SK-N-SH treated with all-trans-retinoic acid at 6 μM for 48 hours (cell line): ENCODE results near the gene TXN2.

ENCODE experiments used
- ATAC-seq: fragments of 200-7000 bp; cut with Tn5 transposase; 3 replicates; pipeline ENCODE4 v1.9.1; 2020; ENCODE audit warnings: mild to moderate bottlenecking, moderate library complexity
- ARNTL ChIP-seq: fragments of 450-650 bp; formaldehyde crosslinking; IDR thresholded peaks from 2 replicates; pipeline ENCODE4 v1.5.0; 2020; ENCODE audit warnings: low read depth, mild to moderate bottlenecking, moderate library complexity, borderline replicate concordance
- BACH2 ChIP-seq: fragments of 250-450 bp; sonication (Bioruptor Pico); IDR thresholded peaks from 2 replicates; pipeline ENCODE4 v1.9.0; 2021; ENCODE audit warnings: mild to moderate bottlenecking, borderline replicate concordance
- CSDC2 ChIP-seq: fragments of 250-450 bp; sonication (Bioruptor Pico); IDR thresholded peaks from 2 replicates; pipeline ENCODE4 v1.5.0; 2020; ENCODE audit warnings: mild to moderate bottlenecking, moderate library complexity
- ESRRG ChIP-seq: fragments of 250-450 bp; sonication (Bioruptor Pico); IDR thresholded peaks from 2 replicates; pipeline ENCODE4 v1.6.1; 2021; ENCODE audit warnings: mild to moderate bottlenecking
- GLIS3 ChIP-seq: fragments of 250-450 bp; sonication (Bioruptor Pico); IDR thresholded peaks from 2 replicates; pipeline ENCODE4 v1.5.0; 2020; ENCODE audit warnings: mild to moderate bottlenecking, moderate library complexity
- OSR1 ChIP-seq: fragments of 250-450 bp; sonication (Bioruptor Pico); IDR thresholded peaks from 2 replicates; pipeline ENCODE4 v1.8.0; 2022; ENCODE audit warnings: moderate library complexity, mild to moderate bottlenecking, inconsistent platforms
- RARB ChIP-seq: fragments of 250-450 bp; sonication (Bioruptor Pico); IDR thresholded peaks from 2 replicates; pipeline ENCODE4 v1.8.0; 2021; ENCODE audit warnings: mild to moderate bottlenecking, moderate library complexity
- SNAI2 ChIP-seq: fragments of 250-450 bp; sonication (Bioruptor Pico); IDR thresholded peaks from 2 replicates; pipeline ENCODE4 v1.5.0; 2020; ENCODE audit warnings: mild to moderate bottlenecking, moderate library complexity
- TCF4 ChIP-seq: fragments of 250-450 bp; sonication (Bioruptor Pico); IDR thresholded peaks from 2 replicates; pipeline ENCODE4 v1.8.0; 2021; ENCODE audit warnings: mild to moderate bottlenecking, moderate library complexity, borderline replicate concordance
- TOX ChIP-seq: fragments of 250-450 bp; sonication (Bioruptor Pico); IDR thresholded peaks from 2 replicates; pipeline ENCODE4 v1.8.0; 2021; ENCODE audit warnings: mild to moderate bottlenecking, moderate library complexity, borderline replicate concordance
- ZC3H10 ChIP-seq: fragments of 250-450 bp; sonication (Bioruptor Pico); IDR thresholded peaks from 2 replicates; pipeline ENCODE4 v1.5.1; 2021; ENCODE audit warnings: mild to moderate bottlenecking, moderate library complexity
- ZFP3 ChIP-seq: fragments of 250-450 bp; sonication (Bioruptor Pico); IDR thresholded peaks from 2 replicates; pipeline ENCODE4 v1.5.0; 2020; ENCODE audit warnings: mild to moderate bottlenecking, moderate library complexity
- ZFP30 ChIP-seq: fragments of 450-650 bp; formaldehyde crosslinking; IDR thresholded peaks from 2 replicates; pipeline ENCODE4 v1.5.0; 2022; ENCODE audit warnings: mild to moderate bottlenecking, moderate library complexity
- ZNF565 ChIP-seq: fragments of 450-650 bp; formaldehyde crosslinking; conservative IDR thresholded peaks from 2 replicates; pipeline ENCODE4 v1.5.0; 2020; ENCODE audit warnings: low read depth, mild to moderate bottlenecking, moderate library complexity
- ZNF70 ChIP-seq: fragments of 450-650 bp; formaldehyde crosslinking; IDR thresholded peaks from 2 replicates; pipeline ENCODE4 v1.5.0; 2020; ENCODE audit warnings: mild to moderate bottlenecking, moderate library complexity
- ZNF8 ChIP-seq: fragments of 450-650 bp; formaldehyde crosslinking; IDR thresholded peaks from 2 replicates; pipeline ENCODE4 v1.5.0; 2020; ENCODE audit warnings: mild to moderate bottlenecking, moderate library complexity
- TF ChIP-seq, protein P1 (sequence below): fragments of 250-450 bp; sonication (Bioruptor Pico); IDR thresholded peaks from 2 replicates; pipeline ENCODE4 v1.8.0; 2021; ENCODE audit warnings: low read depth, mild to moderate bottlenecking, moderate library complexity, borderline replicate concordance
- TF ChIP-seq, protein P2 (sequence below): fragments of 250-450 bp; sonication (Bioruptor Pico); IDR thresholded peaks from 2 replicates; pipeline ENCODE4 v1.5.0; 2020; ENCODE audit warnings: mild to moderate bottlenecking, moderate library complexity
- TF ChIP-seq, protein P3 (sequence below): fragments of 250-450 bp; sonication (Bioruptor Pico); IDR thresholded peaks from 2 replicates; pipeline ENCODE4 v1.8.0; 2020; ENCODE audit warnings: mild to moderate bottlenecking, moderate library complexity, borderline replicate concordance

Gene TXN2

DNA sequence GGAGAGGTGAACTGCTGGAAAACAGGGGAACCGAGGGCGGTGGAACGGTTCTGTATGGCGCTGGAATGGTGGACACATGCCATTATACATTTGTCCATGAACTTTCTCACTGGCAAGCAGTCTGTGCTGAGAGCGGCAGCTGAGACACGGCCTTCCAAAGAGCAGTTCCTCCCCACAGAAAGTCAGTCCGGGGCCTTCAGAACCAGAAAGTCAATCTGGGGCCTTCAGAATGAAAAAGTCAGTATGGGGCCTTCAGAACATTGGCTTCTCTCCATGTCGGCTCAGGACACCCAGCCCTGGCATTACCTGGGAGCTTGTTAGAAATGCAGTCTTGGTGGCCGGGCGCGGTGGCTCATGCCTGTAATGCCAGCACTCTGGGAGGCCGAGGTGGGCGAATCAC lies 8.8 kb downstream of the TXN2 start:
- no peak for ATAC-seq
- TF ChIP-seq ZC3H10 (CRISPR knock-in tag), result no peak
- no peak for TF ChIP-seq BACH2 (CRISPR knock-in tag)
- TF ChIP-seq CSDC2, result no peak
- TF ChIP-seq, protein P1, sequence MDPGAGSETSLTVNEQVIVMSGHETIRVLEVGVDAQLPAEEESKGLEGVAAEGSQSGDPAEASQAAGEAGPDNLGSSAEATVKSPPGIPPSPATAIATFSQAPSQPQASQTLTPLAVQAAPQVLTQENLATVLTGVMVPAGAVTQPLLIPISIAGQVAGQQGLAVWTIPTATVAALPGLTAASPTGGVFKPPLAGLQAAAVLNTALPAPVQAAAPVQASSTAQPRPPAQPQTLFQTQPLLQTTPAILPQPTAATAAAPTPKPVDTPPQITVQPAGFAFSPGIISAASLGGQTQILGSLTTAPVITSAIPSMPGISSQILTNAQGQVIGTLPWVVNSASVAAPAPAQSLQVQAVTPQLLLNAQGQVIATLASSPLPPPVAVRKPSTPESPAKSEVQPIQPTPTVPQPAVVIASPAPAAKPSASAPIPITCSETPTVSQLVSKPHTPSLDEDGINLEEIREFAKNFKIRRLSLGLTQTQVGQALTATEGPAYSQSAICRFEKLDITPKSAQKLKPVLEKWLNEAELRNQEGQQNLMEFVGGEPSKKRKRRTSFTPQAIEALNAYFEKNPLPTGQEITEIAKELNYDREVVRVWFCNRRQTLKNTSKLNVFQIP, result no peak
- TF ChIP-seq SNAI2, result no peak
- TF ChIP-seq, protein P2, sequence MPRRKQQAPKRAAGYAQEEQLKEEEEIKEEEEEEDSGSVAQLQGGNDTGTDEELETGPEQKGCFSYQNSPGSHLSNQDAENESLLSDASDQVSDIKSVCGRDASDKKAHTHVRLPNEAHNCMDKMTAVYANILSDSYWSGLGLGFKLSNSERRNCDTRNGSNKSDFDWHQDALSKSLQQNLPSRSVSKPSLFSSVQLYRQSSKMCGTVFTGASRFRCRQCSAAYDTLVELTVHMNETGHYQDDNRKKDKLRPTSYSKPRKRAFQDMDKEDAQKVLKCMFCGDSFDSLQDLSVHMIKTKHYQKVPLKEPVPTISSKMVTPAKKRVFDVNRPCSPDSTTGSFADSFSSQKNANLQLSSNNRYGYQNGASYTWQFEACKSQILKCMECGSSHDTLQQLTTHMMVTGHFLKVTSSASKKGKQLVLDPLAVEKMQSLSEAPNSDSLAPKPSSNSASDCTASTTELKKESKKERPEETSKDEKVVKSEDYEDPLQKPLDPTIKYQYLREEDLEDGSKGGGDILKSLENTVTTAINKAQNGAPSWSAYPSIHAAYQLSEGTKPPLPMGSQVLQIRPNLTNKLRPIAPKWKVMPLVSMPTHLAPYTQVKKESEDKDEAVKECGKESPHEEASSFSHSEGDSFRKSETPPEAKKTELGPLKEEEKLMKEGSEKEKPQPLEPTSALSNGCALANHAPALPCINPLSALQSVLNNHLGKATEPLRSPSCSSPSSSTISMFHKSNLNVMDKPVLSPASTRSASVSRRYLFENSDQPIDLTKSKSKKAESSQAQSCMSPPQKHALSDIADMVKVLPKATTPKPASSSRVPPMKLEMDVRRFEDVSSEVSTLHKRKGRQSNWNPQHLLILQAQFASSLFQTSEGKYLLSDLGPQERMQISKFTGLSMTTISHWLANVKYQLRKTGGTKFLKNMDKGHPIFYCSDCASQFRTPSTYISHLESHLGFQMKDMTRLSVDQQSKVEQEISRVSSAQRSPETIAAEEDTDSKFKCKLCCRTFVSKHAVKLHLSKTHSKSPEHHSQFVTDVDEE (CRISPR knock-in tag), result no peak
- no peak for TF ChIP-seq ZFP30
- TF ChIP-seq, protein P3, sequence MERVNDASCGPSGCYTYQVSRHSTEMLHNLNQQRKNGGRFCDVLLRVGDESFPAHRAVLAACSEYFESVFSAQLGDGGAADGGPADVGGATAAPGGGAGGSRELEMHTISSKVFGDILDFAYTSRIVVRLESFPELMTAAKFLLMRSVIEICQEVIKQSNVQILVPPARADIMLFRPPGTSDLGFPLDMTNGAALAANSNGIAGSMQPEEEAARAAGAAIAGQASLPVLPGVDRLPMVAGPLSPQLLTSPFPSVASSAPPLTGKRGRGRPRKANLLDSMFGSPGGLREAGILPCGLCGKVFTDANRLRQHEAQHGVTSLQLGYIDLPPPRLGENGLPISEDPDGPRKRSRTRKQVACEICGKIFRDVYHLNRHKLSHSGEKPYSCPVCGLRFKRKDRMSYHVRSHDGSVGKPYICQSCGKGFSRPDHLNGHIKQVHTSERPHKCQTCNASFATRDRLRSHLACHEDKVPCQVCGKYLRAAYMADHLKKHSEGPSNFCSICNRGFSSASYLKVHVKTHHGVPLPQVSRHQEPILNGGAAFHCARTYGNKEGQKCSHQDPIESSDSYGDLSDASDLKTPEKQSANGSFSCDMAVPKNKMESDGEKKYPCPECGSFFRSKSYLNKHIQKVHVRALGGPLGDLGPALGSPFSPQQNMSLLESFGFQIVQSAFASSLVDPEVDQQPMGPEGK (CRISPR knock-in tag), result no peak
- TF ChIP-seq ESRRG, result no peak
- no peak for TF ChIP-seq ZNF565 (CRISPR knock-in tag)
- no peak for TF ChIP-seq OSR1 (CRISPR knock-in tag)
- TF ChIP-seq ARNTL (CRISPR knock-in tag), result no peak
- TF ChIP-seq ZNF8 (CRISPR knock-in tag), result no peak
- no peak for TF ChIP-seq TCF4 (CRISPR knock-in tag)
- TF ChIP-seq ZFP3, result no peak
- no peak for TF ChIP-seq RARB (CRISPR knock-in tag)
- no peak for TF ChIP-seq ZNF70
- no peak for TF ChIP-seq TOX (CRISPR knock-in tag)

DNA sequence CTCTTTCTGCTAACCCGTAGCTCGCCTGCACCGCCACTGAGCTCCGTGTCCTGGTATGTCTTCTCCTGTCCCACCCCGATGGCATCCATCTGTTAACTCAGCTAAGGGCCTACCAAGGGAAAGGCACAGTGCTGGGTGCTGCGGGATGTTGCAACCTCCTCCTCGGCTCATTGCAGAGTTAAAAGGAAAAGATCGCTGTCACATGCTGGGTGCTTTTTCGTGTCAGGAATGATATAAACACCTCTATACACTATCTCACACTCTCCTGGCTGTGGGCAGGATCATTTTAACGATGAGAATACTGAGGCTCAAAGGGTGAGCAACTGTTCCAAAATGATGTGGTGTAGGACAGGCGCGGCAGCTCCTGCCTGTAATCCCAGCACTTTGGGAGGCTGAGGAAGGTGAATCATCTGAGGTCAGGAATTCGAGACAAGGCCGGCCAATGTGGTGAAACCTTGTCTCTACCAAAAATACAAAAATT lies 10.1 kb downstream of the TXN2 start:
- TF ChIP-seq GLIS3, result no peak
- no peak for TF ChIP-seq ZFP30
- TF ChIP-seq ZNF70, result no peak
- ATAC-seq, result no peak

DNA sequence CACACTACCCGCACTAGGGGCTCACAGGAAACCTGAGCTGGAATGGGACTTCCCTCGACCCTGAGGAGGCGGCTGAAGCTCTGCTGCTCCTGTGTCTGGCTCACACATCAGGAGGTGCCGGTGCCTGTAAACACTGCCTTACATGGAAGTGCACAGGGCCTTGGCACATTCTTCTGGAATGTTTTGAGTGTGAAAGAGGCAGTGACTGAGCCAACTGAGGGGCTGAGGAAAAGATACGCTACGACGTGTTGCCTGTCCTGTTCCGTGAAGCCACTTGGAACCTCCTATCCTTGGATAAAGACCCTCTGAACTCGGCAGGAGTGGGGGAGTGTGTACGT lies 10.5 kb downstream of the TXN2 start:
- TF ChIP-seq, protein P3 (CRISPR knock-in tag), result no peak
- TF ChIP-seq RARB (CRISPR knock-in tag), result no peak

DNA sequence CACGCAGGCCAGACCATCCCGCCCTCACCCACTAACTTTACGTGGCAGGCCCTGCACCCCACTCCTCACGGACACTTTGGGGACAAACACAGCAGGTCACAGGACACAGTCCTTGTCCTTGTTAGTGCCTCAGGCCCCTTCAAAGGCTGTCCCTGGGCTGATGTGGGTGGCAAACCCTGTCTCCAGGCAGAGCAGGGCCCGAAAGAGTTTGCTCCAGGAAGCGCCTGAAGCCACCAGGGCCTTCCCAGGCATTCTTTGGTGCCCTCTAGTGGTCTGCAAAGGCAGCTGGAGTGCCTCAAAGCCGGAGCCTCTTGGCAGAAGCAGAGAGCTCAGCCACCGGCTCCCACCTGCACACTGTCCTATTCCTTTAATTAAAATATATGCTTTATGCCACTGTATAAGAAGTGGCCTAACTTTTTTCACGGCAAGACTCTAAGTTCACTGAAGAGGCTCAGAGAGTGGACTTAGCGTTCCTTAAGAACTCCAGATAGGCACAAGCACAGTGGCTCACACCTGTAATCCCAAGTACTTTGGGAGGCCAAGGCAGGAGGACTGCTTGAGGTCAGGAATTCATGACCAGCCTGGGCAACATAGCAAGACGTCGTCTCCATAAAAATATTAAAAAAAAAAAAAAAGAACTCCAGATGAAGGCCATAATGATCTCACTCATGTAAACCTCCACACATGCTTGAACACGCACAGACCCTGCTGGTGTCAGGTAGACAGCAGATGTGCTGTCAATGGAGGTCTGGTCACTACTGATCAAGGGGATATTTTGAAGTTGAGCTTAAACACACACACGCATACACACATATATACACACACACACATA lies 11.1 kb downstream of the TXN2 start:
- TF ChIP-seq ZC3H10 (CRISPR knock-in tag), result no peak
- TF ChIP-seq ZNF565 (CRISPR knock-in tag), result no peak
- no peak for TF ChIP-seq BACH2 (CRISPR knock-in tag)
- no peak for TF ChIP-seq ZFP3
- TF ChIP-seq TCF4 (CRISPR knock-in tag), result no peak

More for the DNA sequence above, 10.5 kb downstream of the TXN2 start:
- ATAC-seq, result no peak

More for the DNA sequence above, 11.1 kb downstream of the TXN2 start:
- ATAC-seq, result peak; percentile 71
